Esophagus mucosa (tissue), 1 donor: ENCODE data around the gene TNNI3K. TPM values are rescaled to one million over a fixed set of nuclear protein-coding genes. Genes with fewer than 3 reads are reported as not detected.

ENCODE experiments used
- ATAC-seq: fragments of 200-7000 bp; cut with Tn5 transposase; one replicate; pipeline ENCODE4 v1.9.1; 2020
- total RNA-seq: library from RNA; stranded (reverse); gene quantifications from one replicate; pipeline ENCODE4 v1.2.4, GENCODE V29; 2023
- donor health status: DM: yes; HTN: yes; CAD: no.

The TNNI3K gene
- total RNA-seq, 1 donor from 2014 or later = not detected

GRCh38 chr1:74504933-74505512 is 269.8 kb downstream of the TNNI3K start:
- no peak for ATAC-seq

DNA sequence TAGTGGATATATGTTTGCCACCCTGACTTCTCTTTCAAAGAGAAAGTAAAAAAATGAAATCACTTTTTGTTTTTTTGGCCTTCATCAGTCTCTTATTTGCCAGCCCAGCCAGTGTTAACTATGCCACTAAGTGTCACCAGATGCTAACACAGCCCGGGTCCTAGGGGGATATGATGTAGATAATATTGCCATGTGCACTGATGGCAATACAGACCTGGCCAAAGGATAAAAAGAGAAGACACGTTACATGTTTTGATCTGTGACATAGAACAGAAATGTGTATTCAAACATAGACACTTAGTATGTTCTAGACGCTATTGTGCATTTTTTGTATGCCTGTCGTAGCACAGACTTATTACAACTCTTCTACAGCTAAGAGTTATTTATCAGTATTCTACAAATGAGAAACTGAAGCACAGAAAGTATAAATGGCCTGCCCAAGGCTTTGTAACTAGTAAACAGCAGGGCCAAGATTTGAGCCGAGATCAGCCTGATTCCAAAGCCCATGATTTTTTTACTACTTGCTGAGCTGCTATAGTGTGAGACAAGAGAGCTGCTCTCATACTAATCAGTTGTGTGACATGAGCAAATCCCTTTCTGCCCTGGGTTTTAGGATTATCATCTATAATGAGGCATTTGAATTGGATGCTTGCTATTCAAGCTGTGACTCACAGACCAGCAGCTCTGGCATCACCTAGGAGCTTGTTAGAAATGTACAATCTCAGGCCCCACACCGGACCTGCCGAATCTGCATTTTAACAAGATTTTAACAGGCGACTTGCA is 270.9 kb downstream of the TNNI3K start:
- no peak for ATAC-seq

DNA sequence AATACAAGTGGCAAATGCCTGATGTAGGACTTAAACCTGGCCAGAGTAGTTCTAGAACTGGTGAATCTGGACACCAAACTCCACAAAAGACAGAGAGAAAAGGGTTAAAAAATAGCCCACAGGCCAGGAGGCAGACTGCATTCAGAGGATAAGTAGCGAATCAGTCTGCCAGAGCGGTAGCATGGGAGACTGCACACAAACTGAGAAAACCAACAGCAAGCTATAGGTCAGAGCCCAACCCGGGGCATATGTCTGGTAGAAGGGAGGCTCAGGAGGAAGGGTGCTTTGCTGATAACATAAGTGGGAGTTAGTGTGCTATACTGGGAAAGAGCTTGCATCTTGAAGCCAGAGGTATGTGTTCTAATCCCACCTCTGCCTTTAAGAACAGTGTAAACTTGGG is 273.3 kb downstream of the TNNI3K start:
- no peak for ATAC-seq

- ATAC-seq = no peak
Observed at GRCh38 chr1:74512170-74512915, 277.2 kb downstream of the TNNI3K start, which contains the start of gene LRRC53. LRRC53 (minus strand) TSS chr1:74512611; CDS start chr1:74483349, 29,262 bp downstream.

GRCh38 chr1:74513411-74514300 is 278.5 kb downstream of the TNNI3K start:
- ATAC-seq = no peak

GRCh38 chr1:74517599-74518051 is 282.4 kb downstream of the TNNI3K start:
- ATAC-seq = no peak

- ATAC-seq = no peak
Observed at GRCh38 chr1:74522148-74522547, 287.0 kb downstream of the TNNI3K start.

DNA sequence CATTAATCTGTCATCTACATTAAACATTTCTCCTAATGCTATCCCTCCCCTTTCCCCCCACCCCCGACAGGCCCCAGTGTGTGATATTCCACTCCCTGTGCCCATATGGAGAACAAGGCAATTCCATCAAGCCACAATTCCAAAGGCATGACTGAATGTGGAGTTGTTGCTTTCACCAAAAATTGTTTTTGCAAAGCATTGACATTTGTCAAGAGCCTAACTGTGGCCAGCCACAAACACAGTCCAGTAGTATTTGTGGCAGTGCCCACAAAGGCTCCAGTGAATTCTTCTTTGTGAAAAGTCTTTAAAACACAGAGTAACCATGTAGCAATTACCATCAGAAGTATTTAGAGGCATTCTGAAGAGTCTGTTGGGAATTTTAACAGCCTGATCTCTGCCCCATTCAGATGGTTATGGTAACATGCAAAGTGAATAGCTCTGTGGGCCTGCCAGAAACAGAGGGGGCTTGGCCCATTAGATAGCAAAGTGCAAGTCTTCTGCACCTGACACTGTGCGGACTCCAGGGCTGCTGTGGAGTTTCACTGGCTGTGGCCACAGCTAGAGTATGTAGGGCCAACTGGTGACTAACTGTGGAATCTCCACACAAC is 288.8 kb downstream of the TNNI3K start:
- ATAC-seq = no peak

GRCh38 chr1:74526708-74527107 is 291.5 kb downstream of the TNNI3K start:
- ATAC-seq = no peak

- no peak for ATAC-seq
Observed at GRCh38 chr1:74528123-74528522, 292.9 kb downstream of the TNNI3K start.

GRCh38 chr1:74530892-74531291 is 295.7 kb downstream of the TNNI3K start:
- ATAC-seq = no peak

DNA sequence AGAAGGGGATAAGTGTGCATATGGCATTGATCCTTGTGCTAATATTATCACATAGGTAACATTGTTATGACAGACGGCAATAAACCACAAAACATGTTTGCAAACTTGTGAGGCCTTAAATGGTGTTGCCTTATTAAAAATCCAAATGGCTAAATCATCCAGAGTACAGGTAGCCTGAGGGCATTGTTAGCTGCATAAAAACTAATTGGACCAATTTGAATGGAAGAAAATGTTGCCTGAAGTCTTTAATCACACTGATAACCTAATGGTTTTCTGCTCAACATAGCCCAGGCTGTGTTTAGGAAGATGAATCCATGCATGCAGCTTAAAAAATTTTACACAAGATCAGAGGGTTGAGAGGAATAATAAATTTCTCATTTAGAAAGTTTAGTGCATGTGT is 296.6 kb downstream of the TNNI3K start:
- ATAC-seq = no peak

DNA sequence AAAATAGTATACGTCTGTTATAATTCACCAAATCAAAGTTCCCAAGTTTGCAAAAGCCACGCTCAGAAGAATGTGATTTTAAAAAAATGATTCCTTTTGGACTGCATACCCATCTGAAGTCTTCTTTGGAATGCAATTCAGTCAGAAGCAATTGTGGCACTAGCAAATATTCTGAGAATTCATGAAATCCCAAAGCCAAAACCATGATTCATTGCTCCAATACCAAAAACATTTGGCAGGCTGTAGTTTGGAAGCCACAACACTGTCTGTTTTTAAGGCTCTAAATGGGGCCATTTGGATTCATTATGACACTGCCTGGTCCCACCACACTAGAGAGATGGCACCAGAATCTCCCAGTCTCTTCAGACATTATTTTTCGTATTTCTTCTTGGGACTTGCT is 299.1 kb downstream of the TNNI3K start:
- no peak for ATAC-seq

GRCh38 chr1:74545821-74546220 is 310.6 kb downstream of the TNNI3K start:
- ATAC-seq = no peak

DNA sequence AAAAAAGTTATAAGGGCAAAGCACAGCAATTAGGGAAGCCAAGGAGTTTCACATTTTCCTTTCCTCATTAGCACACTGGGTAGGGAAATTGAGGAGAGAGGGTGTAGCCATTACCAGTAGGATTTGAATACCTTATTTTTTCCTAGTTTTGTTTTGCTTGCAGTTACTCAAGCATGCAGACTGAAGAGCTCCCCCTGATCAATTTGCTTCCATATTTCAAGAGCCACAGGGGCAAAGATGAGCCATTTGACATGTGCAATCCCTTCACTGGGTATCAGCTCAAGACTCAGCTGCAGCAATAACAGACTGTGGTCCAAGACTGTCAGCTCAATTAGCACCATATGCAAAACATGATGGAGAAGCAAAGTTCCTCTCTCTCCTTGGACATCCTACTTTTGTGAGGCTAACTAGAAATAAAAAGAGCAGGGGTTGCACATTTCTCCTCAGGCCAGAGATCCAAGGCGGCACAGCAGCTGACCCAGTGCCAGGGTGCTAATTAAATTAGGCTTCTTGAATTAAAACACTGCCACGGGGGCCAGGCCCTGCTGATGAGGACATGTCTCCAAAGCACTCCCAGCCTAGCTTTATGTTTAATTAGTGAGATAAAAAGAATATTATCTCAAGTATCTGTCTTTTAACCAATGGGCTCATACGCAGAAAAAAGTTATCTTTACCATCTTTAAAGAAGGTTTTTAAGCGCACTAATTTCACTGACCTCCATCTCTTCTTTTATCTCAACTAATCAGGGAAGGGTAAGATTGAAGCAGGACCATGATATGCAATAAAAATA is 314.0 kb downstream of the TNNI3K start:
- ATAC-seq = no peak

GRCh38 chr1:74549932-74550331 is 314.7 kb downstream of the TNNI3K start:
- ATAC-seq = no peak

DNA sequence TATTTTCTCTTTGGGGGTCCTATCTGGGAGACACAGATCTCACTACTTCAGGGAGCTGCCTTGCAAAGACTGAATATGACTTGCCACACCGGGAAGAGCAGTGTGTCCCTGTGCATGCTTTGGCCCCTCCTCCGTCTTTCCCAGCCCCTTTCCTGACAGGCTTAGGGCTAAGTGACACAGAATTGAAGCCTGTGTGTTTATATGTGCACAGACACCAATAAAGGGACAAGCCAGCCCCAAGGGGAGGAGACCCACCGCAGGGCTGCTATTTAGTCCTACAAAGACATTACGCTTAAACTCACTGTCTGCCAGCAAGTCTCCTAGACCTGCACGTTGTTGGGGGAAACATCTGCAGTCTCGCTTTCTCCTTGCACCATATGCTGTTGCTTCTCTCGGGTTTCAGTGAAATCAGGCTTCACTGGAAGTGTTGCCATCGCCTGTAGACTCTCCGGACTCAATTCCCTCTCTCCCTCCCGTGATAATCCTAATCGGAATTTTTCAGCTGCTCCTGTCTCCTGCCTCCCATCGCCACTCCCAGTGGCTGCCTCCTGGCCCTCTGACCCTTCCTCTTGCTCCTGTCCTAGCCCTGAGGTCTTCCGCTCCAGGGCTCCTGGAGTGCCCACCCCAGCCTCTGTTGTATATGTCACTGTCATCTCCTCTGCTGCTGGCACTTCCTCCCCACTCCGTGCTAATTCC is 335.8 kb downstream of the TNNI3K start:
- no peak for ATAC-seq

DNA sequence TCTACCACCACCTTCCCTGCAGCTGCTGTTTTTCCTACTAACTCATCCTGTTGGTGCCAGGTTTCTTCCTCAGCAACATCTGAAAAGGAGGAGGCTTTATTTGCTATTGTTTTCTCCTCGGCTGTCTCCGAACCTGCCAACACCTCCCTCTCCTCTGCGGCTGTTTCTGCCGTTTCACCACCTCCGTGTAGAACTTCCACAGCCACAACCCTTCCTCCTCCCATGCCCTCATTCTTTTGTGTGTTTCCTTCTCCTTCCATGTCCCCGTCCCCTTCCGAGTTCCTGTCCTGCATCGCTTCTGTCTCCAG is 336.3 kb downstream of the TNNI3K start:
- no peak for ATAC-seq

- no peak for ATAC-seq
Observed at GRCh38 chr1:74571891-74572290, 336.7 kb downstream of the TNNI3K start.

GRCh38 chr1:74578101-74578500 is 342.9 kb downstream of the TNNI3K start:
- no peak for ATAC-seq

DNA sequence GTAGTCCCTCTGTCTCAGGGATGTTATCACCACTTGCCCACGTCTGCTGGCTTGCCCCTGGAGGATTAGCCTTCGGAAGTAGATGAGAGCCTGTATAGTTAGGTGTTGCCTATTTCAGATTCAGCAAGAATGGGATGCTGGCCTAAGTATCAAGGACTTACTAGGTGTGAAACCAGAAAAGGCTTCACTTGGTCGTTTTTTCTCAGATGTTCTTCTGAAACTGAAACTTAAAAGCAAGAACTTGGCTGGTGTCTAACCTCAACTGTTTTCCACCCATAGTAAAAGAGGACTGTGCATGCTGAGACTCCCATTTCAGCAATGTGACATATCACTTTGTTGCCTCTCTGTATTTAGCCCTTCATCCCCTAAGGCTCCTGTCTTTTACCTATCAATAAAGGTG is 344.2 kb downstream of the TNNI3K start:
- no peak for ATAC-seq
